Midbrain (tissue), 1 donor: Measurements from ENCODE around the gene UQCC2.

Experiments
- DNase-seq: peaks from one replicate; lab custom pipeline; 2025; lab: John Stamatoyannopoulos, UW

UQCC2 gene

DNA sequence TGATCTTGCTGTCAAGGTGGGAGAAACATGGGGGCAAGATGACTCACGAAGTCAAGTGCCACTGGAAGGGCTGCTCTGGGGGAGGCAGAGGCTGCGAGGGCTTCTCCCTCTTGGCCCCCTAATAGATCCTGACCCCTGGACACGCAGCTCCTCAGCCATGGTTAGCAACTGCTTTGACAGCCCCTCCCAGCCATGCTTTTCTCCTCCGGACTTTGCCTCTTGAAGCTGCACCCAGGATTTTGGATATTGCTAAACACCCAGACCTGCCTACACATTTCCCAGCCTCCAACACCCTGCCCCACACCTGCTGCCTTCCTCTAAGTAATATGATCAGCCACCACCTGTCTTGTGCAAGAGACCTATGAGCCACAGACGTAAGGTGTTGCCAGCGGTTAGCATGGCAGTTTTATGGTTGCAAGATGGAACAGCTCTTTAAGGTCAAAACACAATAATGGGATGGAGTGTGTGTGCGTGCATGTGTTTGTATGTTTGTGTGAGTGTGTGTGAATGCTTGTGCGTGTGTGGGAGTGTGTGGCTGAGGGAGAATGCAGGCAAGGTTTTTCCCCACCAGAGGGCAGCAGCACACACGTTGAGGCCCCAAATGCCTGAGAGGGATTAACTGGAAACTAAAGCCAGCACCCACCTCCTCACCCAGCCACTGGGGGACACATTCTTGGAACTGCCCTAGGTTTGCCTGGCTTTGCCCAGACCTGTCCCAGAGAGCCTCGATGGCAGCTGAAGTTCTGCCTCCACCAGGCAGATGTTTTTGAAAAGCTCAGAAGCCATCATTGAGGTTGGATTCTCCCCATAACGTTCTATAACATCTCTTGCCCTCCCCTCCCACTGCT is 32.7 kb upstream of the UQCC2 start:
- peak; percentile 77 for DNase-seq

DNA sequence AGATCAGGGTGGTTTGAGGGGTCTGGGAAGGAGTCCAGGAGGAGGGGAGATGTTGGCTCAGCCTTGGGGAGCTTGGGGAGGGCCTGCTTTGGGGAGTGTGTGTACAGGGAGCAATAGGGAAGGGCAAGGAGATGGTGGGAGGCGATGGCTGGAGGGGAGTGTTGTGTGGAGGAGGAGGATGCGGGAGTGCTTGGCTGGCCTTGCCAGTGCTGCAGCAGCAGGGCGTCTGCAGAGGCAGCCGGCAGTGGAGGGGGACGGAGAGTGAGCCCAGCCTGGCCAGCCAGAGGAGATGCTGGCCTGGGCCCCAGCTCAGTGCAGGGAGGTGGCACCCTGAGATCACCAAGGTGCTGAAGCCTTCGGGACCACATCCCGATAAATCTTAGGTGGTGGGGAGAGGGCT is 31.3 kb upstream of the UQCC2 start:
- no peak for DNase-seq

DNA sequence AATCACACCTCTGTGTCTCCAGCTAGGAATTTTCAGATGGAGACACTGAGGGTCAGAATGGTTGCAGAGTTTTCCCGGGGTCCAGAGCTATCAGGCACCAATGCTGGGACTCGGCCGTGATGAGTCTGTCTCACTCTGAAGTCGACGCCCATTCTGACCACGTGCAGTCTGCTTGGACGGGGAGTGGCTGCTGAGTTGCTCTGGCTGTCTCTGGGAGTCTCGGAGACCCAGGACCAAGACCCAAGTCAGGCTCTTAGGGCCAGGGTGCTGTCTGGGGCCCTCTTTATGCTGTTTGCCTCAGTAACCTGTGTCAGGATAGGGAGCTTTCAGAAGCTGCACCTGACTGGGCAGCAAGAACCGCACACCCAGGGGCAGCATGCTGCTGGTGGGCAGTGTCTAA is 30.6 kb upstream of the UQCC2 start:
- no peak for DNase-seq

DNA sequence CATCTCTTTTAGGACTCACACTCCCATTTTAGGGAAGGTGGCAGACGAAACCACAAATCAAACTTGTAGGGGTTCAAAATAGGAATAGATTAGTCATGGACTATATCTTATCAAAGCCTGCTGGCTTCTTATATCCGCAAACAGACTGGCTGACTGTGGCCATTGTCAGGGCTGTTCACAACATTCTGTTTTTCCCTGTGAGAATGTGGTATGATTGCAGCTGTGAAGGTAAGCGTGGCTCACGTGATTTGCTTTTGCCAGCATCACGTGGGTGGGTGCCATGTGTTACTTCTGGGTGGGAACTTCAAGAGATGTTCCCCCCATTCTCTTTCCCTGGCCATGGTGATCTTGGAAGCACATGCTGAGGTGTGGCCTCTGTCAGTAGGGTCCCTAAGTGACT is 29.3 kb upstream of the UQCC2 start:
- no peak for DNase-seq

DNA sequence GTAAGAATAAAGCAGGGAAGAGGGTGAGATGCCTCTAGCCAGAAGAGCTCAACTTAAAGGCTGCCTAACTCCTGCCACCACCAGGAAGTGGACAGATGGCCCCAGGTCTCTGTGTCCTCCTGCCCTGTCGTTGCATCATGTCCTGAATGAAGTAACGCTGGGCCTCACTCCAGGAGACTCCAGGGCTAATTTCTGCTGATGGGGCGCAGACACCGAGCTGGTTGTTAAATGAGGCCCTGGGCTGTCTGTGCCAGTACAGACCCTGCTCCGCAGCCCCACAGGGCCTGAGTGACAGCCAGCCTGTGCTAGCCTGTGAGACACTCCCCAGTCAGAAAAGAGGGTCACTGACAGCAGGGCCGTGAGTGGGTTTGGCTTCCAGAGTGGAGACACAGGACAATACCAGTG is 28.7 kb upstream of the UQCC2 start:
- no peak for DNase-seq

DNA sequence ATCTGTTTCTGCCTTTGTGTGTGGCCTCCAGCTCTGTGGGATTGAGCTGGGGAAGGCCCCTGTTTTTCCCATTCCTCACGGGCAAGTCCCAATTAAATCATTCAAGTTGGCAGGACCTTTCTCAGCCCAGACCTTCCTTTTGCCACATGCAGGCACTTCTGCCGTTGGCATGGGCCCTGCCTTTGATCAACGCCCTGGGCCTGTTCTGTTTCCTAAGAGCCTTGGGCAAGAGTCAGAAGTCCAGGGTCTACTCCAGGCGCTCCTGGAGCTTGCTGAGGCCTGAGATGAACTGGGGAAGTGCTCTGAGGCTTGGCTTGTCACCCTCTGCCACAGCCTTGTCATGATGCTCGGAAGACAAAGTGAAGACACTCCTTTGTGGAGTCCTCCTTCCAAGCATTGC is 28.1 kb upstream of the UQCC2 start:
- DNase-seq: no peak

DNA sequence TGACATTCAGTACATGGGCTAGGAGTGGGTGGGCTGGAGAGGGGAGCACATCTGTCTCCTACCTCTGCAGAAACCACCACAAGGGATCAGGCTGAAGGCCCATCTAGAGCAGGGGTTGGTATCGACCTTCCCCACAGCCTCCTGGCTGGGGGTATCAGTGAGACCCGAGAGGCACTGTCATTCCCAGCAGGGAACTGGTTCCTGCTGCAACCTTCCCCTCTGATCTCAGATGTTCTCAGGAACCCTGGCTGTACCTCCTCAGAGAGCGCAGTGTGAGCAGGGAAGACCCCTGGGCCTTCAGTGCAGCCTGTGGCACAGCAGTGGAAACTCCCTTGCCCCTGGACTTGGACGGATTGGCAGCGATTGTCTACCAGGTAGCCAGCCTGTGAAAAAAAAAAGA is 27.4 kb upstream of the UQCC2 start:
- no peak for DNase-seq

DNA sequence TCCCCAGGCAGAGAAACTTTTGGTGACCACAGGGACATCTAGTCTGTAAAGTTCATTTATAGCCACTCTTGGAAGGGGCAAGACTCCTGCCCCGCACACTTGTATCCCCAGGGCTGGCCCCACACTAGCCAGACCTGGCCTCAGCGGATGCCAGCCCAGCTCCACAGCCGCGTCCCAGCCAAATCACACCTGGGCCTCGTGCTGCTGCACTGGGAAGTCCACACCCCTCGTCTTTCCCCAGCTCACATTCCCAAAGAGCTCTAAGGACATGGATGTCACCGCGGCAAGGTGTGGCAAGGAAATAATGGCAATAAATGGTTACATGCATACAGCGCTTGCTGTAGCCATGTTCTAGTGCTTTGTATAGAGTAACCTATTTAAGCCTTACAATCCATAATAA is 26.7 kb upstream of the UQCC2 start:
- no peak for DNase-seq

DNA sequence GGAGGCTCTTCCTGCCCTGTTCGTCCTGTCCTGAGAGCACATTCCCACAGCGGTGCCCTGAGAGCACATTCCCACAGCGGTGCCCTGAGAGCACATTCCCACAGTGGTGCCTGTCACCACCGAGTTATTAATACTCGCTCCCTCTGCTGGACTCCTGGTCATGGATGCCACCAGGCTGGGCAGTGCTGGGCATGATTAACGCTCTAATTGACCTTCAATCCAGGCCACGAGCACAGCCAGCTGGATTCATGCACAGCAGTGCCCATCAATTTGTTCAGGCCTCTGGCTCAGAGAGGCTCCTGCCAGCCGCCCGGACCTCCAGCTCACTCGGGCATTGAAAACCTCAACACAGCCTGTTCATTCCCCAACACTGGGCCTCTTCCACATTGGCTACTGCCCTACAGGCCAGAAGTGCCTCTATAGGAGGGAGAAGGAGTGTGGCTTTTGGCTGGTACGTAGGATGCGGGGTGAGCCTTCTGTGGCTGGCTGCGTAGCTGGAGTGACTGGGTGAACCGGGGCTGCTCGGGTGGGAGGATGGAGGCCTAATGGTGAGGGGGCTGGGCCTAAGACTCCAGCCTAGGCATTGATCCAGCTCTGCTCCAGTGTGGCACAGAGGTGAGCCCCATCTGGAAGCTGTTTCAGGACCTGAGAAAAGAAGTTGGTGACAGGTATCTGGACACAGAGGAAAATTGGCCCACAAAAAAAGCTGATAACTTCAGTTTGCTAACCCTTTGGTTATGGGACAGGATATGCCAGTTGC is 25.9 kb upstream of the UQCC2 start:
- DNase-seq: no peak

DNA sequence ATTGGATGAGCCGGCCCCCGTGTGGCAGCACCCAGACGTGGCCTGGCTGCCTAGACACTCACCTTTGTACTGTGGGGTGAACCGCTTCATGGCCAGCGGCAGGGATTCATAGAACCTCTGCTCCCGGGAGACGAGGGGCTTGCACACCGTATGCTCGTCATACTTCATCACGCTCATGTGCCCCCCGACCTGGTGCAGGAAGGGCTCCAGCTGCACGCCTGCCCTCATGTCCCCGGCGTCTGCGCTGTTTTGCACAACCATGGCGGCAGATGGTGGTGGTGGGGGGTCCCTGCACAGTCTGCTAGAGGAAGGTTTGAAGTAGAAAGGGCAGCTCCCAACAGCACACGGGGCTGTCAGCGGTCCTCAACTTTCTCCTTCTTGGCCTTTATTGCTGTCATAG is 23.7 kb upstream of the UQCC2 start:
- DNase-seq: no peak

DNA sequence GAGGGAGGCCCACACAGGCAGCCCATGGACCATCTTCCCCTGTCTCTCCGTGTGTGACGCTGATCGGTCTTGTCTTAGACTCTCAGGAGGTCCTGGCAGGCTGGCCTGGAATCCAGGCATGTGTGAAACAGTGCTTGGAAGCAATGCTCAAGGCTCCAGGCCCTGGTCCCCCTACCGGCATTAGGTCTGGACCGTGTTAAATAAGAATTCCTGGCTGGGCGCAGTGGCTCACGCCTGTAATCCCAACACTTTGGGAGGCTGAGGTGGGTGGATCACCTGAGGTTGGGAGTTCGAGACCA is 22.2 kb upstream of the UQCC2 start:
- DNase-seq: no peak

DNA sequence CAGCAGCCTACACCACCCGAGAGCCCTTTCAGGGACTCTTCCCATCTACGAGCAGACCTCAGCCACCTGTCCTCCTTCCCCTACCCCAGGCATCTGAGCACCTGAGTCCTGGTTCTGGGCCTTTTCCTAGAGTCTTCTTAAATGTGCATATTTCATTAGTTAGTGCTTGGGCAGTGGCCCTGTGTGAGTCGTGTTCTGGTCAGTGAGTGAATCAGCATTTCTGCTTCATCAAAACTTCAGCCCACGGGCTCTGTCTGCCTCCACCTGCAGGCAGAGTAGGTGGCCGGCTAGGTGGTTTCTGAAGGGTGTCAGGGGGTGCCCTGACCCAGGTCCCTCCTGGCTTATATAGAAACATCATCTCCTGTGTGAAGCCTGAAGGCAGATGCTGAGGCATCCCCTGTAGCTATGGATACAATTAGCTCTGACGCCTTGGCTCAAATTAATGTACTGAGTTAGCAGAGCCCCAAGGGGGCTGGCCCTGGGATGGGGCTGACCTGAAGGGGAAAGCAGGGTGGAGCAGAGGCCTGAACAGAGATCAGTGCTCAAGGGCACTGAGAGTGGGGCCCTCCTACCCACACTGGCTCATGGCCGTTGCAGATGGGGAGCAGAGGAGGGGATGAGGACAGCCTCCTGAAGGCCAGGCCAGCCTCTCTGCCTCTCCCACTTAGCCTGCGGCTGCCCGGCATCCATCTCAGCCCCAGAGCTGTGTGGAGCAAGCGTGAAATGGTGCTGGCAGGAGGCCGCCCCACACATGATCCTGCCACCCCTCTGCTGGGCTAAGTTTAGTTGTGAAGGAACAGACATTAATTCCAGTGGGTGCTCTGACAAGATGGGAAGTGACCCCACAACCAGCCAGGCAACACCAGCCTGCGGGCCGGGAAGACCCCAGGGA is 21.6 kb upstream of the UQCC2 start:
- no peak for DNase-seq

DNA sequence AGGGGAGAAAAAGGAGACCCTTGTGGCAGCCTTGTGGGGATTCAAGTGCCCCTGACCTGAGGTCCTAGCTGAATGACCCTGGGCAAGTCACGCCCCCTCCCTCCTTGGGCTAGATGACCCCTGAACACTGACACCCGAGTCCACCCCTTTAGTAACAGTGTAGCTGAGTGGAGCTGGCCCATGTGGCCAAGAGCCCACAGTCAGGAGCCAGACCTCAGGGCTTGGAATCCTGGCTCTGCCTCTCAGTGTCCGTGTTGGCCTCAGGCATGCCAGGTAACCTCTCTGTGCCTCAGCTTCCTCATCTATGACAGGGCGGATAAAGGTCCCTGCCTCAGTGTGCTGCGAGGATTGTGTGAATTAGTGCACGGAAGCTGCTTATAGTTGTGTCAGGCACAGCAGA is 20.9 kb upstream of the UQCC2 start:
- no peak for DNase-seq

DNA sequence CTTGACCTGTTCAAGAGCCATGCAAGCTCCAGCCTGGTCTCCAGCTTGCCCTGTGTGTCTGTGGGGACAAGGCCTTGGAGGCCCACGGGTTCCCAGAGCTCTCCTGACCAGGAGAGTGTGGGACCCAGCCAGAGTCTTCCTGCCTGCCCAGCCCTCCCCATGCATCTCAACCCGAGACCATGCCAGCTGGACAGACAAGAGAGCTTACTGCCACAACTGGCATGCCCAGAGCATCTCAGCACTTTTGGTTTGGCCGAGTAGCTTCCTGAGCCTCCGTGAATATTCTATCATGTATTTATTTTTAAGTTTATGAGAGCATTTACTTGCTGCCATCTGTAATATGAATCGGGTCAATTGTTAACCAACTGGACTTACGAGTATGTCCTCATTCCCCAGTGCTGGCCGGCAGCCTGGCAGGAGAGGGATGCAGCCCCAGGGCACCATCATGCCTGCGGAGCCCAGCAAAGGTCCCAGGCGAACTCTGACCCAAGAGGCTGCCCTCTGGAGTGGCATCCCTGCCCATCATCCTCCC is 20.3 kb upstream of the UQCC2 start:
- DNase-seq: no peak

DNA sequence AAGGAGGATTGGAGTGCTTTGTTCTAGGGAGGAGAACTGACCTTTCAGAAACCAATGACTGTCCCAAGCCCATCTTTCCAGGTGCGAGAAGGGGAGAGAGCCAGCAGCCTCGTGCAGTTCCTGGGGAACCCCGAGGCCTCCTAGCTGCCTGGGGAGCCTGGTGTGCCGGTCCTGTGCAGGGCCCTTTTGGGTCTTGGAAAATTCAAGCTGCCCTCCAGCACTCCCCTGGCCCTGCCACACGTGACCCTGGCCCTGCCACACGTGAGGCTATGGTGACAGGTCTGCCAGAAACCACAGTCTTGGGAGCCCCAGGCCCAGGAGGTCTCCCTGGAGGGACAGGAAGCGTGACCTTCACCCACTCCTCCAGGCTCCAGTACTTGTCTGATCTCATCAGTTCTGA is 19.5 kb upstream of the UQCC2 start:
- DNase-seq: no peak

DNA sequence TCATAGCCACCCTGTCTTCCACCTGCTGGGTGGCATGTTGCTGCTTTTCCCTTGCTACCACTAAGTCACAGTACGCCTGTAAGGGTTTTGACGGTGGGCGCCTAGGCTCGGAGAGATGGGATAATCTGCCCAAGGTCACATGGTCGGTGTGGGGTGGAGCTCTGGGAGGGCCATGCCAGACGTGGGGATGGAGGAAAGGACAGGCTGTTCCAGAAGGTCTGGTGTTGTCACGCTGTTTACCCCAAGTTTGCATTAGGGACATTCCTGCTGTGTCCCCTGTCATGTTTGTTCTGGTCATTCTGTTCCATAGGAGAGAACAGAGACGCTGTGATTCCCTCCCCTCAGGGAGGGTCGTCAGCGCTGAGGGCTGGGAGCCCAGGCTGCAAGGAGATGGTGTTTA is 19.1 kb upstream of the UQCC2 start:
- no peak for DNase-seq

DNA sequence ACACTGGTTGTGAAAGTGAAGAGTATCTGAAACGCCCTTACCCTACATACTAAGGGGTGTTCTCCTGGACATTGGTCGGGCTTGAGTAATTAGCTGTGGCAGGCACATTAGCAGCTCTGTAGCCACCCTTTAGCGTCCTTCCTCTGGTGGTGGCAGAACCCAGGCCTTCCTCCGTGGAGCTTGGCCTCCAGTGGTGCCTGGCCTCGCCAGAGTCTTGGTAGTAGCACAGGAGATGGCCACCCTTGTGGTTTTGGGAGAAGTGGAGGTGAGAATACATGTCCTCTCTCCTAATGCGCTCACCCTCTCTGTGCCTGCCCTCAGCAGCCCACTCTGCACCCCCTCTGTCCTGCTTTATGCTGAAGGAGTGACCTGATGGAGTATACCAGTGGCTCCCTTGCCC is 17.6 kb upstream of the UQCC2 start:
- DNase-seq: no peak

DNA sequence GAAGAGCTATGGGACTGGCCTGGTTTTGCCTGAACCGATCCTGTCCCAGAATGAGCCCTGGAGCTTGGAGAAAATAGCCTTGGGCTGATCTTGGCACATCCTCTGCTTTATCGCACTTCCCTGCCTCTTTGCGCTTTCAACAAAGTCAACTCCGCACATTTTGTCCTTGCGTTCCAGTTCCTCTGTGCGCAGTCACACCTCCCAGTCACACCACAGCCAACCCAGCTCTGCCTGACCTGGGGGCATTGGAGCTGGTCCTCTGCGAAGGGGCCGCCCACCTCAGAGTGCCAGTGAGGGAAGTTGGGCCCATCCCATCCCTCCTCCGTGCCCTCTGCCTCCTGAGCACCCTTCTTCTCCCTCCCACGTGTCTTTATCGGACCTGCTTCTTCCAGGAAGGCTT is 16.9 kb upstream of the UQCC2 start:
- DNase-seq: no peak

DNA sequence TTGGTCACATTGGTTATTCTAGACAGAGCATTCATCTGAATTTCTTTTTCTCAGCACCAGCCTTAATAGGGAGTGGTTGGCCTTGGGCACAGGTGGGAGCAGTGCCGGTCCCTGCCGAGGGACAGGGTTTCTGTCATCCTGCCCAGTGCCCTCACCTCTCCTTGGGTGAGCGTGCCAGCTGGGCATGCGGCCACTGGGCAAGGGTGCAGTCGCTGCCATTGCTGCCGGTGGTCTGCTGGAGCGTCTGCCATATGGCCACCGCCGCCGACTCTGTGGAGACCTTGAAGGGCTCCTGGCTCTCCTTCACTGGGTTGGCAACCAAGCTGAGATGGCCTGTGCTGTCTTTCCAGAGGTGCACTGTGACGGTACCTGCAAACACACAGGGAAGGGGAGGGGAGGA is 16.4 kb upstream of the UQCC2 start:
- DNase-seq: no peak

DNA sequence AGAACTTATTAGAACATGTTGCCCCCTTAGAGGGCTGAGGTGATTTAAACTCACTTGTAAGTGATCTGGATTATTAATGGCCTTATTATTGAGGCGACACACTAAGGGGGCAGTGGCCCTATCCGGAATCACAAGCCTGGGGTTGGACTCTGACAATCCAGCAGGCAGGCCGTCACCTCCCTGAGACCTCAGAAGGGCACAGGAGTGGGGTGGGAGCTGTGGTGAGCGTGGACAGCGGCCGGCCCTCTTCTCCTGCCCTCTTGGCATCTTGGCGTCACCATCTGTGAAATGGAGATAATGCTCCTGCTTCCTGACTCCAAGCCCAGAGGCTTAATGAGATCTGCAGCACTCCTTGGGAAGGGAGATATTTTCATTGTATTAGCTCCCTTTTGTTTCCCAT is 15.6 kb upstream of the UQCC2 start:
- DNase-seq: no peak

DNA sequence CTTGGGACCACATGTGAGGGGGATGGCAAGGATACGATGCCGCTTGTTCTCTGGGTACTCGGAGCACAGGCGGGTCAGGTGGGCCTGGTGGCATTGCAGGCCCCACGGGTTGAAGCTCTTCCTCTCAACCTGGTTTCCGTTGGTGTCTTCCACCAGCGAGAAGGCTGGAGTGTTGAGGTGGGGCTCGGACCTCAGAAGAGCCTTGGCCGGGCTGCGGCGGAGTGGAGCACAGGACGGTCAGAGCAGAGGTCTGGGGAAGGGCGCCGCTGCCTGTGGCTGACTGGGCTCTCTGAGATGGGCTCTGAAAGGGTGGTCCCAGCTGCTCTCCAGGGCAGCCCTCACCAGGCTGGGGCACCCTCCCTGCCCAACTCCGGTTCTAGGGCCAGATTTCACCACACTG is 15.2 kb upstream of the UQCC2 start:
- no peak for DNase-seq

DNA sequence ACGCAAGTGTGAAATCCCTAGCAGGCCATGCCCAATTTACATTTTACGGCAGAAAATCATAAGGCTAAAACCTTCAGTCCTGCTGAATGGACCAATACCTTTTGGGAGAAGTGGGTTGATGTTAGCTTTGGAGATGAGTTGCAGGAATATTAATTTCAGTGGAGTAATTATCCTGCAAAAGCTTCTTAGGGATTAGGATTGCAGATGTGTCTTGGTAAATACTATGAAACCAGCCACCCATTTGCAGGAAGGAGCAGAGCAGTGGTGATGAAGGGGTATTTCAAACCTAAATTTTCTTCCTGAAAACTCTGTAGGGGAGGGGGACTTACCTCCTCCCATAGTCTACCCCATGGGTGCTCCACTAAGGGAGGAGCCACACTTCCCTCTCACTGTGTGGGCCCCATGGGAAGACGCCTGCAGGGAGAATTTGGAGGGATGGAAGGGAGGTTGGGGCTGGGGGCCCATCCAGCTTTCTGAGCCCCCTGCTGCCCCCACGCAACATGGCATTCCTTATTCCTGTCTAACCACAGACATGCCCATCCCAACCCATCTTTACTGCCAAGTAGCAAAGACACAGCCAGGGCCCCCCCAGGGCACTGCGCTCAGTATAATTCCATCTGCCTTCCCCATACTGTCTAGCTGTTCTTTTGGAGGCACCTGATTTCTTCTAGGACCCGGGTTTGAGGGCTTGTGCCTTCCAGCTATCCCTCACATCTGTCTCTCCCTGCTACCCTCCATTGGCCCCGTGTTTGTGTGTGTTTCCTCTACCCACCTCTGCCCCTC is 14.6 kb upstream of the UQCC2 start:
- no peak for DNase-seq
